GM12878 (cell line): ENCODE data around the gene ADGRD2. TPM values are rescaled to one million over a fixed set of nuclear protein-coding genes. Genes with fewer than 3 reads are reported as not detected.

Experiments used
- ATAC-seq: fragments of 200-7000 bp; cut with Tn5 transposase; 3 replicates; pipeline ENCODE4 v1.9.1; 2020; ENCODE audit warnings: mild to moderate bottlenecking, moderate library complexity
- BruUV-seq: library from RNA; stranded (reverse); fragments of 400-500 nt; replicated peaks from 2 replicates; lab custom pipeline; 2021; lab: Mats Ljungman, UMichigan
- CTCF ChIA-PET: fragments of 300-600 bp; sonication (Branson Sonifier 250); formaldehyde crosslinking; extraction: SDS; loops from one replicate; lab custom pipeline; 2021; ENCODE audit warnings: inconsistent platforms; lab: Yijun Ruan, JAX
- POLR2A ChIA-PET: fragments of 350-600 bp; formaldehyde crosslinking; extraction: SDS; loops from one replicate; lab custom pipeline; 2021; ENCODE audit warnings: inconsistent platforms; lab: Charles Lee
- RAD21 ChIA-PET: fragments of 300-600 bp; sonication (Branson Sonifier 250); formaldehyde crosslinking; loops from one replicate; lab custom pipeline; 2023; ENCODE audit warnings: antibody characterized with exemption; ENCODE audit not compliant: unreplicated experiment; lab: Charles Lee
- SMC1A ChIA-PET: fragments of 300-600 bp; sonication (Branson Sonifier 250); formaldehyde crosslinking; loops from one replicate; lab custom pipeline; 2023; ENCODE audit not compliant: unreplicated experiment, uncharacterized antibody; lab: Charles Lee
- DNase-seq: peaks from one replicate; pipeline ENCODE4 v3.0.0-alpha.2; 2011; ENCODE audit warnings: low read depth, low spot score
- FAIRE-seq: peaks from 3 replicates; lab custom pipeline; 2011; peaks lifted over from hg19 to GRCh38; lab: Jason Lieb, UNC
- H2AFZ ChIP-seq: 2 replicates; pipeline ENCODE4 v1.6.0; 2011; ENCODE audit warnings: low read depth, low read length, control low read depth; ENCODE audit not compliant: control insufficient read depth
- H3K27ac ChIP-seq: 2 replicates; pipeline ENCODE4 v1.5.1; 2011; ENCODE audit warnings: control low read depth; ENCODE audit not compliant: control insufficient read depth, insufficient read depth
- H3K27me3 ChIP-seq, 2 experiments: replicated peaks in 1 of 2; 2 replicates each; pipeline versions ENCODE4 v1.6.0 to v1.6.1; 2011; ENCODE audit warnings: low read length in 1 of 2; ENCODE audit not compliant: control insufficient read depth in 2 of 2, insufficient read depth in 2 of 2
- H3K36me3 ChIP-seq, 2 experiments: 2 replicates each; pipeline ENCODE4 v1.5.1; 2011; ENCODE audit warnings: low read length in 1 of 2; ENCODE audit not compliant: control insufficient read depth in 2 of 2, insufficient read depth in 2 of 2
- H3K4me1 ChIP-seq: 2 replicates; pipeline ENCODE4 v1.6.1; 2011; ENCODE audit warnings: mild to moderate bottlenecking, low read length, moderate library complexity, mixed read lengths; ENCODE audit not compliant: control insufficient read depth, insufficient read depth
- H3K4me2 ChIP-seq: 2 replicates; pipeline ENCODE4 v1.6.0; 2011; ENCODE audit warnings: control low read depth; ENCODE audit not compliant: control insufficient read depth, insufficient read depth
- H3K4me3 ChIP-seq: fragments of 200-600 bp; sonication (generic); 2 replicates; pipeline ENCODE4 v1.5.1; 2016
- H3K79me2 ChIP-seq: 2 replicates; pipeline ENCODE4 v1.6.0; 2011; ENCODE audit warnings: low read length; ENCODE audit not compliant: control insufficient read depth, insufficient read depth
- H3K9ac ChIP-seq: 2 replicates; pipeline ENCODE4 v1.8.0; 2011; ENCODE audit warnings: low read length, control low read depth, mixed read lengths; ENCODE audit not compliant: control insufficient read depth, insufficient read depth
- H3K9me3 ChIP-seq: replicated peaks from 3 replicates; pipeline ENCODE4 v1.5.1; 2011; ENCODE audit warnings: mild to moderate bottlenecking, low read length; ENCODE audit not compliant: control insufficient read depth, insufficient read depth
- H4K20me1 ChIP-seq: 2 replicates; pipeline ENCODE4 v1.6.0; 2011; ENCODE audit not compliant: control insufficient read depth, insufficient read depth
- CHD1 ChIP-seq: IDR thresholded peaks from 2 replicates; pipeline ENCODE4 v1.6.1; 2012; ENCODE audit warnings: low read depth, low read length, improper control_type of control experiment
- FOXM1 ChIP-seq: IDR thresholded peaks from 2 replicates; pipeline ENCODE4 v1.6.1; 2012; ENCODE audit warnings: low read depth, mild to moderate bottlenecking, inconsistent platforms, low read length, moderate library complexity
- IRF4 ChIP-seq: IDR thresholded peaks from 2 replicates; pipeline ENCODE4 v1.6.1; 2011; ENCODE audit warnings: low read depth, low read length
- NBN ChIP-seq: fragments of 450-650 bp; IDR thresholded peaks from 2 replicates; pipeline ENCODE4 v1.6.1; 2016
- SMARCA5 ChIP-seq: fragments of 450-650 bp; IDR thresholded peaks from 2 replicates; pipeline ENCODE4 v1.6.1; 2017; ENCODE audit warnings: mild to moderate bottlenecking
- SREBF1 ChIP-seq: IDR thresholded peaks from 2 replicates; pipeline ENCODE4 v1.6.1; 2012; ENCODE audit warnings: mild to moderate bottlenecking, low read length
- SUZ12 ChIP-seq: fragments of 200-600 bp; sonication (generic); IDR thresholded peaks from one replicate; pipeline ENCODE4 v1.6.1; 2018; ENCODE audit warnings: antibody characterized with exemption, mild to moderate bottlenecking; ENCODE audit not compliant: unreplicated experiment
- ZNF207 ChIP-seq: fragments of 450-650 bp; IDR thresholded peaks from 2 replicates; pipeline ENCODE4 v1.6.1; 2014; ENCODE audit warnings: antibody characterized with exemption, mild to moderate bottlenecking, borderline replicate concordance
- ZZZ3 ChIP-seq: IDR thresholded peaks from 2 replicates; pipeline ENCODE4 v1.6.1; 2011; ENCODE audit warnings: low read depth; ENCODE audit not compliant: control insufficient read depth, insufficient read length
- WGBS: methylation state at CpG from one replicate; pipeline ENCODE4 v1.1.6; 2016; ENCODE audit warnings: low lambda C conversion rate; ENCODE audit not compliant: insufficient replicate concordance, insufficient coverage; ENCODE audit errors: missing lambda C conversion rate; 5-methylcytosine and 5-hydroxymethylcytosine counted together
- in situ Hi-C: fragments of 300-500 bp; cut with MboI; formaldehyde crosslinking; loops from 9 replicates; pipeline ENCODE4 v1.14.3; 2018; ENCODE audit warnings: mixed read lengths
- intact Hi-C: fragments of 100-400 bp; cut with micrococcal nuclease; formaldehyde crosslinking; loops from one replicate; pipeline ENCODE4 v1.14.2; 2022; ENCODE audit not compliant: unreplicated experiment
- polyA plus RNA-seq, 11 experiments: library from polyadenylated mRNA; depleted of rRNA in 4 of 11; unstranded in 6 of 11; stranded (reverse) in 5 of 11; fragments of >200 nt; fragmentation: Nextera tagmentation in 4 of 11; fragmentation: Illumina TruSeq in 1 of 11; extraction: Ambion mirVana in 4 of 11; extraction: Trizol in 1 of 11; gene quantifications; 1 replicate in 1 of 11; 2 replicates in 10 of 11; pipeline versions ENCODE4 v1.2.1 to v1.2.3, GENCODE V29; 2011 to 2016; ENCODE audit warnings: inconsistent platforms in 2 of 11, missing spikeins in 2 of 11, low read depth in 1 of 11
- total RNA-seq, 4 experiments: library from RNA; depleted of rRNA in 3 of 4; stranded (reverse); fragments of >200 nt in 3 of 4; fragmentation: Illumina TruSeq in 1 of 4; extraction: Trizol in 1 of 4; gene quantifications; 2 replicates each; pipeline versions ENCODE4 v1.2.1 to v1.2.3, GENCODE V29; 2013 to 2021
- TF ChIP-seq, protein P1 (sequence below), 3 experiments: IDR thresholded peaks in 2 of 3; conservative IDR thresholded peaks in 1 of 3; 2 replicates each; pipeline ENCODE4 v1.5.1; 2011; ENCODE audit warnings: low read depth in 3 of 3, low read length in 3 of 3, mild to moderate bottlenecking in 3 of 3, control low read depth in 2 of 3, moderate library complexity in 2 of 3, inconsistent platforms in 1 of 3, mixed read lengths in 1 of 3; ENCODE audit not compliant: control insufficient read depth in 2 of 3, insufficient read depth in 1 of 3; ENCODE audit errors: extremely low read depth in 1 of 3
- TF ChIP-seq, protein P2 (sequence below): fragments of 450-650 bp; IDR thresholded peaks from 2 replicates; pipeline ENCODE4 v1.6.1; 2016; ENCODE audit warnings: mild to moderate bottlenecking, moderate library complexity, borderline replicate concordance
- TF ChIP-seq, protein P3 (sequence below): fragments of 450-650 bp; IDR thresholded peaks from 2 replicates; pipeline ENCODE4 v1.6.1; 2017; ENCODE audit warnings: antibody characterized with exemption, mild to moderate bottlenecking, moderate library complexity

ADGRD2 gene
- total and polyA plus RNA-seq, 10 of the 15 experiments (the other 5 are each of a cell fraction or from before 2014, with no cell fraction given): not detected

DNA sequence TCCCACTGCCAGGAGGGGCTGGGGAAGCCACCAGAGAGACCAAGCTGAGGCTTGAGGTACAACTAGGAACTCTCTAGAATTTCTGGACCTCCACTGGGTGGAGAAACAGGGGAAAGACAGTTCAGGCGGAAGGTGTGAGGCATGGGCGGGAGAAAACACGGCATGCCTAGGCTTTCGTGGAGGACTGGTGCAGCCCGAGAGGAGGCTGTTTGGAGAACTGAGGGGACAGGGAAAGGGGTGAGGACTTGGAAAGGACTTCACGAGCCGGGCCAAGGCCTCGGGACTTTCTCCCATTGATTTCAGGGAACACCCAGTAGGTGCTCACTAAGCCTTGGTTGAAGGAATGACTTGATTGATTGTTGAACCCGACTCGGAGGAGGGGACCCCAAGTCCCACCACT lies 9.5 kb upstream of the ADGRD2 start:
- Histone ChIP-seq H4K20me1 (no peaks in the 10 kb centered on the region), H3K27ac (no peak overlapping the region), H3K36me3 (no peaks in the 10 kb centered on the region), H3K4me3 (no peak overlapping the region), H3K9me3 (peaks cover 7% of the 10 kb centered on the region; the same call in 1 of the 3 replicates), H3K4me2 (no peak overlapping the region), H3K9ac (no peak overlapping the region), H3K4me1 (peaks cover 9% of the 10 kb centered on the region), H3K79me2 (no peaks in the 10 kb centered on the region), H2AFZ (no peak overlapping the region), H3K27me3 (no peaks in the 10 kb centered on the region)
- WGBS: 43% methylated on average over 10 of the region's 10 CpGs
- ChIA-PET RAD21 (no interaction called here), POLR2A (no interaction called here), SMC1A (no interaction called here), CTCF (interaction anchor here (0.7 to 1.8 kb wide), 3 partner anchors 25 to 1003 kb away, joined by 3 to 6 read pairs (median 3); no protein-coding TSS in a partner anchor)
- in situ Hi-C loops: no loop called here
- intact Hi-C loops: no loop called here
- no peak for DNase-seq
- FAIRE-seq: no peak
- no peak for ATAC-seq
- no TSS peak for BruUV-seq
- TF ChIP-seq, protein P1, sequence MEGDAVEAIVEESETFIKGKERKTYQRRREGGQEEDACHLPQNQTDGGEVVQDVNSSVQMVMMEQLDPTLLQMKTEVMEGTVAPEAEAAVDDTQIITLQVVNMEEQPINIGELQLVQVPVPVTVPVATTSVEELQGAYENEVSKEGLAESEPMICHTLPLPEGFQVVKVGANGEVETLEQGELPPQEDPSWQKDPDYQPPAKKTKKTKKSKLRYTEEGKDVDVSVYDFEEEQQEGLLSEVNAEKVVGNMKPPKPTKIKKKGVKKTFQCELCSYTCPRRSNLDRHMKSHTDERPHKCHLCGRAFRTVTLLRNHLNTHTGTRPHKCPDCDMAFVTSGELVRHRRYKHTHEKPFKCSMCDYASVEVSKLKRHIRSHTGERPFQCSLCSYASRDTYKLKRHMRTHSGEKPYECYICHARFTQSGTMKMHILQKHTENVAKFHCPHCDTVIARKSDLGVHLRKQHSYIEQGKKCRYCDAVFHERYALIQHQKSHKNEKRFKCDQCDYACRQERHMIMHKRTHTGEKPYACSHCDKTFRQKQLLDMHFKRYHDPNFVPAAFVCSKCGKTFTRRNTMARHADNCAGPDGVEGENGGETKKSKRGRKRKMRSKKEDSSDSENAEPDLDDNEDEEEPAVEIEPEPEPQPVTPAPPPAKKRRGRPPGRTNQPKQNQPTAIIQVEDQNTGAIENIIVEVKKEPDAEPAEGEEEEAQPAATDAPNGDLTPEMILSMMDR (IDR thresholded peaks at IDR 0.05 in 2 of 3, conservative IDR thresholded peaks at IDR 0.05 in 1 of 3; ENCODE audit: control insufficient read depth in 2 of 3, extremely low read depth in 1 of 3, insufficient read depth in 1 of 3, low read depth in 3 of 3, low read length in 3 of 3): no peak
- TF ChIP-seq NBN: no peak
- TF ChIP-seq, protein P2, sequence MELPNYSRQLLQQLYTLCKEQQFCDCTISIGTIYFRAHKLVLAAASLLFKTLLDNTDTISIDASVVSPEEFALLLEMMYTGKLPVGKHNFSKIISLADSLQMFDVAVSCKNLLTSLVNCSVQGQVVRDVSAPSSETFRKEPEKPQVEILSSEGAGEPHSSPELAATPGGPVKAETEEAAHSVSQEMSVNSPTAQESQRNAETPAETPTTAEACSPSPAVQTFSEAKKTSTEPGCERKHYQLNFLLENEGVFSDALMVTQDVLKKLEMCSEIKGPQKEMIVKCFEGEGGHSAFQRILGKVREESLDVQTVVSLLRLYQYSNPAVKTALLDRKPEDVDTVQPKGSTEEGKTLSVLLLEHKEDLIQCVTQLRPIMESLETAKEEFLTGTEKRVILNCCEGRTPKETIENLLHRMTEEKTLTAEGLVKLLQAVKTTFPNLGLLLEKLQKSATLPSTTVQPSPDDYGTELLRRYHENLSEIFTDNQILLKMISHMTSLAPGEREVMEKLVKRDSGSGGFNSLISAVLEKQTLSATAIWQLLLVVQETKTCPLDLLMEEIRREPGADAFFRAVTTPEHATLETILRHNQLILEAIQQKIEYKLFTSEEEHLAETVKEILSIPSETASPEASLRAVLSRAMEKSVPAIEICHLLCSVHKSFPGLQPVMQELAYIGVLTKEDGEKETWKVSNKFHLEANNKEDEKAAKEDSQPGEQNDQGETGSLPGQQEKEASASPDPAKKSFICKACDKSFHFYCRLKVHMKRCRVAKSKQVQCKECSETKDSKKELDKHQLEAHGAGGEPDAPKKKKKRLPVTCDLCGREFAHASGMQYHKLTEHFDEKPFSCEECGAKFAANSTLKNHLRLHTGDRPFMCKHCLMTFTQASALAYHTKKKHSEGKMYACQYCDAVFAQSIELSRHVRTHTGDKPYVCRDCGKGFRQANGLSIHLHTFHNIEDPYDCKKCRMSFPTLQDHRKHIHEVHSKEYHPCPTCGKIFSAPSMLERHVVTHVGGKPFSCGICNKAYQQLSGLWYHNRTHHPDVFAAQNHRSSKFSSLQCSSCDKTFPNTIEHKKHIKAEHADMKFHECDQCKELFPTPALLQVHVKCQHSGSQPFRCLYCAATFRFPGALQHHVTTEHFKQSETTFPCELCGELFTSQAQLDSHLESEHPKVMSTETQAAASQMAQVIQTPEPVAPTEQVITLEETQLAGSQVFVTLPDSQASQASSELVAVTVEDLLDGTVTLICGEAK: no peak
- no peak for TF ChIP-seq SUZ12
- TF ChIP-seq SREBF1: no peak
- no peak for TF ChIP-seq ZNF207
- TF ChIP-seq CHD1: no peak
- TF ChIP-seq, protein P3, sequence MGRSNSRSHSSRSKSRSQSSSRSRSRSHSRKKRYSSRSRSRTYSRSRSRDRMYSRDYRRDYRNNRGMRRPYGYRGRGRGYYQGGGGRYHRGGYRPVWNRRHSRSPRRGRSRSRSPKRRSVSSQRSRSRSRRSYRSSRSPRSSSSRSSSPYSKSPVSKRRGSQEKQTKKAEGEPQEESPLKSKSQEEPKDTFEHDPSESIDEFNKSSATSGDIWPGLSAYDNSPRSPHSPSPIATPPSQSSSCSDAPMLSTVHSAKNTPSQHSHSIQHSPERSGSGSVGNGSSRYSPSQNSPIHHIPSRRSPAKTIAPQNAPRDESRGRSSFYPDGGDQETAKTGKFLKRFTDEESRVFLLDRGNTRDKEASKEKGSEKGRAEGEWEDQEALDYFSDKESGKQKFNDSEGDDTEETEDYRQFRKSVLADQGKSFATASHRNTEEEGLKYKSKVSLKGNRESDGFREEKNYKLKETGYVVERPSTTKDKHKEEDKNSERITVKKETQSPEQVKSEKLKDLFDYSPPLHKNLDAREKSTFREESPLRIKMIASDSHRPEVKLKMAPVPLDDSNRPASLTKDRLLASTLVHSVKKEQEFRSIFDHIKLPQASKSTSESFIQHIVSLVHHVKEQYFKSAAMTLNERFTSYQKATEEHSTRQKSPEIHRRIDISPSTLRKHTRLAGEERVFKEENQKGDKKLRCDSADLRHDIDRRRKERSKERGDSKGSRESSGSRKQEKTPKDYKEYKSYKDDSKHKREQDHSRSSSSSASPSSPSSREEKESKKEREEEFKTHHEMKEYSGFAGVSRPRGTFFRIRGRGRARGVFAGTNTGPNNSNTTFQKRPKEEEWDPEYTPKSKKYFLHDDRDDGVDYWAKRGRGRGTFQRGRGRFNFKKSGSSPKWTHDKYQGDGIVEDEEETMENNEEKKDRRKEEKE: no peak
- no peak for TF ChIP-seq IRF4
- no peak for TF ChIP-seq ZZZ3
- no peak for TF ChIP-seq FOXM1
- TF ChIP-seq SMARCA5: no peak
